ENCODE results near the gene RUNX2.

DNA sequence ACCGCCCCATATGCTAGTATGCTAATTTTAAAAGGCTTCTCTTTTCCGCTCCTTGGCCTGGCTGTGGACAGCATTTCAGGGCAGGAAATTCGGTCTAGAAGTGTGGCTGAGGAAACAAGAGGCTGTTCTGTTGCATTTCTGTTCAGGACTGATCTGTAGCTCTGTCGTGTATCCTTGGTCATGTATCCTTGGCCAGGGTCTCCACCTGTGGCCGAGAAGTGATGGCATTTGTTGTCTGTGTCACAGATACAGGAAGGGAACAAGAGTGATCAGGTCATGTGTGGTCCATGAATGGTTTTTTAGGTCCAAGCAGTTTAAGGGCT is 350.1 kb downstream of the RUNX2 start:
- TF ChIP-seq EZH2phosphoT487 (IDR thresholded peaks at IDR 0.05; ENCODE audit: borderline replicate concordance, low read depth, low read length) = no peak
- TF ChIP-seq, protein P1, sequence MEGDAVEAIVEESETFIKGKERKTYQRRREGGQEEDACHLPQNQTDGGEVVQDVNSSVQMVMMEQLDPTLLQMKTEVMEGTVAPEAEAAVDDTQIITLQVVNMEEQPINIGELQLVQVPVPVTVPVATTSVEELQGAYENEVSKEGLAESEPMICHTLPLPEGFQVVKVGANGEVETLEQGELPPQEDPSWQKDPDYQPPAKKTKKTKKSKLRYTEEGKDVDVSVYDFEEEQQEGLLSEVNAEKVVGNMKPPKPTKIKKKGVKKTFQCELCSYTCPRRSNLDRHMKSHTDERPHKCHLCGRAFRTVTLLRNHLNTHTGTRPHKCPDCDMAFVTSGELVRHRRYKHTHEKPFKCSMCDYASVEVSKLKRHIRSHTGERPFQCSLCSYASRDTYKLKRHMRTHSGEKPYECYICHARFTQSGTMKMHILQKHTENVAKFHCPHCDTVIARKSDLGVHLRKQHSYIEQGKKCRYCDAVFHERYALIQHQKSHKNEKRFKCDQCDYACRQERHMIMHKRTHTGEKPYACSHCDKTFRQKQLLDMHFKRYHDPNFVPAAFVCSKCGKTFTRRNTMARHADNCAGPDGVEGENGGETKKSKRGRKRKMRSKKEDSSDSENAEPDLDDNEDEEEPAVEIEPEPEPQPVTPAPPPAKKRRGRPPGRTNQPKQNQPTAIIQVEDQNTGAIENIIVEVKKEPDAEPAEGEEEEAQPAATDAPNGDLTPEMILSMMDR (conservative IDR thresholded peaks at IDR 0.05; ENCODE audit: low read length) = no peak

All from OCI-LY7 (cell line).